Activated effector memory CD4-positive, alpha-beta T cell treated with anti-CD3 and anti-CD28 coated beads, Interleukin-2, amount 50 U/mL, for 16 hours (primary cell): ENCODE measurements around the gene SORCS2.

Experiments
- DNase-seq: peaks from one replicate; pipeline ENCODE4 v3.0.0-alpha.2; 2020

The SORCS2 gene

GRCh38 chr4:7464259-7464655 is 271.9 kb downstream of the SORCS2 start:
- no peak for DNase-seq

DNA sequence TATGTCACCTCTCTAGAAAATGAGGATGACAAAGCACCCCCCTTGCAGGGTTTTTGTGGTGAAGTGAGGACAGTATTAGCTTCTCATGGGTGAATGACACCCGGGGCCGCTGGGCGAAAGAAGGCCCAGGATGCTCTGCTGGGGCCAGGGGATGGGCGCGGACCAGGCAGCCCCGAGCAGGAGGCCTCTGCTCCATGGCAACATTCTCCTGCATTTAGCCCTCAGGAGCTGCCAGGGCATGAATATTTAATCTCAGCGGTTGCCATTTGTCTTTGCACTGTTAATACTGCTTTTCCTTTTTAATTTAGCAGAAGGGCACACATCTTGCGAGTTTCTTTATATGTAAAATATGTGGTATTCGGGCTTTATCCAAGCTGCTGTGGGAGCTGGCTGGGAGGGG is 272.7 kb downstream of the SORCS2 start:
- DNase-seq: no peak

DNA sequence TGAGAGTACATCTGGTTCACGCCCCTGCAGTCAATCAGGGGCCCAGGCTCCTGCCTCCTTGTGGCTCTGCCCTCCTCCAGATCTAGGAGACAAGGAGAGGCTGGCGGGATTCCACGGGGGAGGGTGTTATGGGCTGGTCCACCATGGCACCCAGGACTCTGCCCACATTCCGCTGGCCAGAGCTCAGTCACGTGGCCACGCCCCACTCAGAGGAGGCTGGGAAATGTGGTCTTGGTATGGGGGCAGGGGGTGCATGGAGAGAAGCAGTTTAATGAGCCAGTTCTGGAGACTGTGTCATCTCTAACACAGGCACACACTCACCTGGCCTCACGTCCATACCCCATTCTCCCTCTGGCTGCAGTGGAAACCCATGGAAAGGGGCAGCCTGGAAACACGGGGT is 273.9 kb downstream of the SORCS2 start:
- DNase-seq: no peak

- no peak for DNase-seq
These were observed 274.6 kb downstream of the SORCS2 start for GRCh38 chr4:7466904-7467303.

- DNase-seq: no peak
These were observed 275.1 kb downstream of the SORCS2 start for GRCh38 chr4:7467471-7467870.

DNA sequence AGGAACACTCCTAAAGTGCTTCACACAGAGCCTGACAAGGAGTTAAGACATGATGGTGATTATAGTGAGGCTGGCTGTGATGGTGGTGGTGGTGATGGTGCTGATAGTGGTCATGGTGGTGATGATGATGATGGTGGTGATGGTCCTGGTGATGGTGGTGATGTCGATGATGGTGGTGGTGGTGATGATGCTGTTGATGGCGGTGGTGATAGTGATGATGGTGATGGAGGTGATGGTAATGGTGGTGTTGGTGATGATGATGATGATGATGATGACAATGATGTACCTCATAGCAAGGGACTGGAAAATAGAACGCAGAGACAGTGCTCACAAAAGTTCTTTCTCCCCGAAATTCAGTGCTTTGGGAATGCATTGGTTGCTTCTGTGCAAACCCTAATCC is 276.7 kb downstream of the SORCS2 start:
- DNase-seq: no peak

- DNase-seq: no peak
These were observed 277.8 kb downstream of the SORCS2 start for GRCh38 chr4:7470111-7470510.

- no peak for DNase-seq
These were observed 278.3 kb downstream of the SORCS2 start for GRCh38 chr4:7470522-7471128.

DNA sequence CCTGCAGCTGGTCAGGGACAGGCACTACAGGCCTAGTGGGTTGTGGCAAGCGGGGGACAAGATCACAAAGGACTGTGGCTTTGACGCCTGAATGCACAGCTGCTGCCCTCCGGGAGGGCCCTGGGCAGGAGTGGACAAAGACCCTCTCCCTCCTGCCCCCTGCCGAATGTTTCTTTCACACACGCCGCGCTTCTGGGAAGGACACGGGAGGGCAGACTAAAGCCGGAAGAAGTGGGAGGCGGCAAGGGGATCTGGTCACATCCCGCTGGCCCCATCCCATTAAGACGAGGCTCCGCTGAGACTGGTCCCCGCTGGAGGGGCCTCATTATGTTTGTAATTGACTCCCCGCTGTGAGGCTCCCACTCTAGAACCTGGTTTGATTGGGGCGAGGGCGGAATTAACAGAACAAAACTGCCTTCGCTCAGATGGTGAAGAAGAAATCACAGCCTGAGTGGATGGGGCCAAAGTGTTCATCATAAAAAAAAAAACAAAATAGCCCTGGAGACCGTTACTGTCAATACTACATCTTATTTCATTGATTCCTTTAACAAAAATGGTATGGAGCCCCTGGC is 280.2 kb downstream of the SORCS2 start:
- no peak for DNase-seq

GRCh38 chr4:7473081-7473480 is 280.7 kb downstream of the SORCS2 start:
- DNase-seq: no peak

GRCh38 chr4:7474320-7474719 is 282.0 kb downstream of the SORCS2 start:
- no peak for DNase-seq

- no peak for DNase-seq
These were observed 282.9 kb downstream of the SORCS2 start for GRCh38 chr4:7475207-7475606.

DNA sequence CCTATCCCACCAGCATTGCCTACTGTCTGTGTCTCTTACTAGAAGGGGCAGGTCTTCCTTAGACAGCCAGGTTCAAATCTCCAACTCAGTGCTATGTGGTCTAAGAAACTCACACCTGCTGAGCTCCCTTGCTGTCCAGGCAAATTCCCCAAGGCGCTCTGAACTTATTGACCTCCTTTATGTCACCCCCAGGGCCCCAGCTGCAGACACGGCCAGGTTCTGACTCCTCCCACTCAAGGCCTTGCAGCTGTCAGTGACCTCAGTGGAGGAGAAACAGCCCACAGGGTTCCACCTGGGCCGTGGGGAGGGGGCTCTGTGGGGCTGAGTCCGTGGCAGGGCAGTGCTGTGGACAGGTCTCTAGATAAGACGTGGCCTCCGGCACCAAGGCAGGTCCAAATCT is 284.5 kb downstream of the SORCS2 start:
- no peak for DNase-seq

- no peak for DNase-seq
These were observed 285.4 kb downstream of the SORCS2 start for GRCh38 chr4:7477695-7478094.

- DNase-seq: no peak
These were observed 286.3 kb downstream of the SORCS2 start for GRCh38 chr4:7478665-7479064.

GRCh38 chr4:7480423-7480822 is 288.1 kb downstream of the SORCS2 start:
- DNase-seq: no peak

DNA sequence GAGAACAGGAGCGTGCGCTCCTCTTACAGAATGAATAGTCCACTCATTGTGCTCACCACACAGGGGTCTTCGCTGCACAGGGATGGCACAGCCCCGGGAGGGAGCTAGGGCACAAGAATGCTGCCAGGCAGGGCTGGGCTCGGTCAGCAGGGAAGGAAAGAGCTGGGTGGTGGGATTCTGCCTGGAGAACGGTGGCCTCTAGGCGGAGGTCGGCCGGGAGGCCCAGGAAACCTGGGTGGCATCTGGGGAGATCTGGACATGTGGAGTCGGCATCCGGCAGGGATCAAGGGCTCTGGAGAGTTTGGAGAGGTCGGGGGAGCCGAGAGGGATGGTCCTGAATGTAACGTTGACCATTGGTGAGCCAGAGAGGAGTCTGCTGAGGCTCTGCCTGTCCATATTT is 288.9 kb downstream of the SORCS2 start:
- no peak for DNase-seq

DNA sequence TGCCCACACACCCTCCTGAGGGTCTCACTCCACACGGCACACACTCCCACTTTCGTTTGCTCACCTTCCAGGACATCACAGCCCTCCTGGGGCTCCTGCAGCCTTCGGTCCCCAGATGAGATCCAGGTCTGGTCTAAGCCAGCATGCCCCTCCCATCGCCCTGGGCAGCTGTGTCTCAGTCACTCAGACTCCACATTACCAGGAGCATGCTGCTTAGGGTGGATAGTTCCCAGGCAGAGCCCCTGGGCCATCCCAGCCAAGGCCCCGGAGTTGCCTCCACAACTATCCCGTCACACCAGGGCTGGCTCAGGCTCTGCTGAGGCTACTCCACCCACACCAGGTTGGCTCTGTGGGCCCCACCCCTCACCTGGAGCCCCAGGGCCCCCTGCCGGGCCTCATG is 292.8 kb downstream of the SORCS2 start:
- DNase-seq: no peak

DNA sequence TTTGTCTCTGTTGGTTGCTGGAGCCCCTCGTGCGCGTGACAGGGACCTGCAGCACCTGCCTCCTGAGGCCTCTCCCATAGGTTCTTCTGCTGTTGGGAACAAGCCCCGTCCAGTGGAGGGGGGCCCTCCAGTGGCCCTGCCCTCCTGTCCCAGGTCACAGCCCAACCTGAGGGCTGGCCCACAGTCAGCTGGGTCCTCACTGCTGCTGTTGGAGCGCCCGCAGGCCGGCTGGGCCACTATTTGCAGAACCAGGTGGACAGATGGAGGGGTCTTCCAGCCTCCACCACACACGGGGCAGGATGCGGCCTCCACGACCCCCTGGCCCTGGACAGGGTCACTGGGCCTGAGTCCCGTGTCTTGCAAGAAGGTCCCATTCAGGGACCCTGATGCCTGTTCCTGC is 293.8 kb downstream of the SORCS2 start:
- DNase-seq: no peak

- DNase-seq: no peak
These were observed 295.2 kb downstream of the SORCS2 start for GRCh38 chr4:7487502-7487901.

DNA sequence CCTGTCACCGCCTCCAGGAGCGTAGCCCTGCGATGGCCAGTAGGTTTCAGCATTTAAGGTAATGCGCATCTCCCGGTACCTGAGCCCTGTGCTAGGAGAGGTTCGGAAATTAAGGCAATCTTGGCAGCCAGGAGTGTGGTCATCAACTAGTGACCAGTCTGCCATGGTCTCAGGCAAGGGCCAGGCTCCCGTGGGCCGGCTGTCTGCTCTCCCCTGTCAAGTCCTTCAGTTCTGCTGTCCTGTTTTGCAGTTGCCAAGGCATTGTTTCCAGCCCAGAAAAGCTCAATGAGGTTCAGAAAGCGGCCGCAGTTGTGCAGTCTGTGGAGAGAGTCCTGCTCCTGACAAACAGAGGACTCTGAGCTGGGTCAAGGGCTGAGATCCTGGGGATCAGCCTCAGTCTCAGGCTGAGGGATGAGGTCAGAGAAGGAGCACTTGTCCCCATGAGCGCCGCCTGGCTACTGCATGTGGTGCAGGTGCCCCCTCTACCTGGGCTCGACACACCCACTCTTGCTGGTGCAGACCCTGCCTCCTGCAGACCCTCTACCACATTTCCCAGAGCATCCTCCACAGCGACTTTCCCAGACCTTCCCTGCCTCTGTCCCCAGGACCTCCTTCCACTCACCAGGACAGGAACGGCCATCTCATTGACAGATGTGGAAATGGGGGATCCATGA is 295.8 kb downstream of the SORCS2 start:
- DNase-seq: no peak

- no peak for DNase-seq
These were observed 299.6 kb downstream of the SORCS2 start for GRCh38 chr4:7491915-7492314.

GRCh38 chr4:7498446-7499200 is 306.3 kb downstream of the SORCS2 start:
- DNase-seq: no peak

DNA sequence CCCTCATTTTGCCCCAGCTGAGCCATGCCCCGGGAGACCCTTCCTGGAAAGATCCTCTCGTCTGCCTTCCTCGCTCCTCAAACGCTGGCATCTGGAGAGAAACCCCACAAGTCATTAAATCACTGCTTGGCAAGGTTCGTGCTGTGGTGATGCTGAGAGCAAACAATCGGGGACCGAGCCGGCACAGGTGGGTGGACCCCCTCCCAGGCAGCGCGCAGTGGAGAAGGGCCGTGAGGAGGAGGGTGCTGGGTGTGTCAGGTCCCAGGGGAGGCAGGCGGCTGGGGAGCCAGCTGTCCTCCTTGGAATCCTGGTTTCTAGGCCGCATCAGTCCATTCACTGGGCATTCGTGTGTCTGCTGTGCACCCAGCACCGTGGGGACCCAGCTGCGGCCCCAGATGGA is 307.3 kb downstream of the SORCS2 start:
- DNase-seq: no peak
